Measurements from ENCODE around the gene PRSS12. TPM values are rescaled to one million over a fixed set of nuclear protein-coding genes. Genes with fewer than 3 reads are reported as not detected.

The PRSS12 gene
- total RNA-seq, 1 experiment from 2014 or later = 5.4 TPM

DNA sequence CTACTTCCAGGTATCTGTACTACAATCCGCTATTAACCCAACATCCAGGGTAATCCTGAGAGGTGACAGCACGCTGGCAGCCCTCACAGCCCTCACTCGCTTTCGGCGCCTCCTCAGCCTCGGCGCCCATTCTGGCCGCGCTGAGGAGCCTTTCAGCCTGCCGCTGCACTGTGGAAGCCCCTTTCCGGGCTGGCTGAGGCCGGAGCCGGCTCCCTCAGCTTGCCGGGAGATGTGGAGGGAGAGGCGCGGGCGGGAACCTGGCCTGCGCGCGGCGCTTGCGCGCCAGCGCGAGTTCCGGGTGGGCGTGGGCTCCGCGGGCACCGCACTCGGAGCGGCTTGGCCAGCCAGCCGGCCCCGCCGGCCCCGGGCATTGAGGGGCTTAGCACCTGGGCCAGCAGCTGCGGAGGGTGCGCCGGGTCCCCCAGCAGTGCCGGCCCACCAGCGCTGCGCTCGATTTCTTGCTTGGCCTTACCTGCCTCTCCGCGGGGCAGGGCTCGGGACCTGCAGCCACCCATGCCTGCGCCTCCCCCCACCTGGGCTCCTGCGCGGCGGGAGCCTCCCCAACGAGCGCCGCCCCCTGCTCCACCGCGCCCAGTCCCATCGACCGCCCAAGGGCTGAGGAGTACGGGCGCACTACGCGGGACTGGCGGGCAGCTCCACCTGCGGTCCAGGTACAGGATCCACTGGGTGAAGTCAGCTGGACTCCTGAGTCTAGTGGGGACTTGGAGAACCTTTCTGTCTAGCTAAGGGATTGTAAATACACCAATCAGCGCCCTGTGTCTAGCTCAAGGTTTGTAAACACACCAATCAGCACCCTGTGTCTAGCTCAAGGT, 87.3 kb downstream of the PRSS12 start:
- no peak overlapping the region for H2BK120ac ChIP-seq (ENCODE audit: low read depth, low read length, poor library complexity, severe bottlenecking)
- no peaks in the 10 kb centered on the region for H4K20me1 ChIP-seq (ENCODE audit: control insufficient read depth, insufficient read depth, insufficient read length)
- H3K4ac ChIP-seq (ENCODE audit: low read depth, low read length) = no peak overlapping the region
- no peak overlapping the region for H4K91ac ChIP-seq (ENCODE audit: insufficient read length, low read depth, low read length)
- H3K23ac ChIP-seq (ENCODE audit: insufficient read length, low read depth, low read length) = no peak overlapping the region
- no peak overlapping the region for H3K4me3 Mint-ChIP-seq
- no peaks in the 10 kb centered on the region for H3K4me1 ChIP-seq (ENCODE audit: insufficient read depth, low read length)
- no peak overlapping the region for H2AFZ ChIP-seq (ENCODE audit: low read length)
- H2BK5ac ChIP-seq (ENCODE audit: insufficient read length, low read length) = no peak overlapping the region
- H3K27me3 Mint-ChIP-seq (ENCODE audit: low read depth) = no peaks in the 10 kb centered on the region
- H3K9ac ChIP-seq (ENCODE audit: extremely low read depth, insufficient read length, low read length) = no peak overlapping the region
- no peaks in the 10 kb centered on the region for H3K79me2 ChIP-seq (ENCODE audit: insufficient read depth, low read length)
- peak; percentile 40 for DNase-seq
- no peaks in the 10 kb centered on the region for H3K4me1 Mint-ChIP-seq
- no peak overlapping the region for H3K56ac ChIP-seq (ENCODE audit: insufficient read length, low read depth, low read length)
- WGBS (ENCODE audit: extremely low coverage, insufficient read length, low lambda C conversion rate) = no CpG with 5 or more reads among the region's 64 CpGs
- no peak overlapping the region for H2BK12ac ChIP-seq (ENCODE audit: insufficient read length, low read depth, low read length)
- 0 out of 2 replicates have a peak overlapping the region, but pooled peaks have one; percentile 40 for H3K14ac ChIP-seq (ENCODE audit: insufficient read depth, low read length)
- no peaks in the 10 kb centered on the region for H3K36me3 Mint-ChIP-seq (ENCODE audit: insufficient read depth in 1 of 3, low read depth in 3 of 3)
- H3K23me2 ChIP-seq (ENCODE audit: insufficient read length, low read depth, low read length, poor library complexity, severe bottlenecking) = no peaks in the 10 kb centered on the region
- H3K27ac Mint-ChIP-seq = no peak overlapping the region
- no peaks in the 10 kb centered on the region for H3K9me3 Mint-ChIP-seq
- no peak overlapping the region for H2BK15ac ChIP-seq (ENCODE audit: low read depth, low read length)
- no peak overlapping the region for H2BK20ac ChIP-seq (ENCODE audit: low read depth, low read length, poor library complexity, severe bottlenecking)
- no peak overlapping the region for H3K18ac ChIP-seq (ENCODE audit: insufficient read length, low read depth, low read length)
- no peak overlapping the region for H3K27ac ChIP-seq (ENCODE audit: insufficient read length, low read depth, low read length)
- no peaks in the 10 kb centered on the region for H3K27me3 ChIP-seq (ENCODE audit: insufficient read depth, low read length)
- no peak overlapping the region for H3K4me2 ChIP-seq (ENCODE audit: insufficient read depth, insufficient read length, low read length)
- no peaks in the 10 kb centered on the region for H3K79me1 ChIP-seq (ENCODE audit: insufficient read depth, low read depth, low read length, poor library complexity, severe bottlenecking)
- H4K5ac ChIP-seq (ENCODE audit: insufficient read length, low read depth, low read length) = no peak overlapping the region
- TF ChIP-seq CTCF (conservative IDR thresholded peaks at IDR 0.05) = no peak
- no peak overlapping the region for H4K8ac ChIP-seq (replicated peaks; ENCODE audit: insufficient read length, low read depth, low read length)
- no peak overlapping the region for H2AK5ac ChIP-seq (ENCODE audit: insufficient read length, low read length)
- H3K9me3 ChIP-seq (ENCODE audit: control insufficient read depth, low read depth, low read length) = no peaks in the 10 kb centered on the region
- H3T11ph ChIP-seq (ENCODE audit: low read length) = no peak overlapping the region
